Measurements from ENCODE around the gene FAH.

The FAH gene

GRCh38 chr15:80152896-80153876 lies at the start of gene FAH:
TSS of gene FAH (plus strand) at chr15:80152999. CDS start at chr15:80153055, 56 bp downstream.
- no peak for DNase-seq (ENCODE audit: extremely low spot score)
- ChIA-PET POLR2A (no interaction called here), CTCF (interaction anchor here (1.0 to 1.6 kb wide), 3 partner anchors 10 to 813 kb away, joined by 3 read pairs; no protein-coding TSS in a partner anchor)
- TF ChIP-seq, protein P1, sequence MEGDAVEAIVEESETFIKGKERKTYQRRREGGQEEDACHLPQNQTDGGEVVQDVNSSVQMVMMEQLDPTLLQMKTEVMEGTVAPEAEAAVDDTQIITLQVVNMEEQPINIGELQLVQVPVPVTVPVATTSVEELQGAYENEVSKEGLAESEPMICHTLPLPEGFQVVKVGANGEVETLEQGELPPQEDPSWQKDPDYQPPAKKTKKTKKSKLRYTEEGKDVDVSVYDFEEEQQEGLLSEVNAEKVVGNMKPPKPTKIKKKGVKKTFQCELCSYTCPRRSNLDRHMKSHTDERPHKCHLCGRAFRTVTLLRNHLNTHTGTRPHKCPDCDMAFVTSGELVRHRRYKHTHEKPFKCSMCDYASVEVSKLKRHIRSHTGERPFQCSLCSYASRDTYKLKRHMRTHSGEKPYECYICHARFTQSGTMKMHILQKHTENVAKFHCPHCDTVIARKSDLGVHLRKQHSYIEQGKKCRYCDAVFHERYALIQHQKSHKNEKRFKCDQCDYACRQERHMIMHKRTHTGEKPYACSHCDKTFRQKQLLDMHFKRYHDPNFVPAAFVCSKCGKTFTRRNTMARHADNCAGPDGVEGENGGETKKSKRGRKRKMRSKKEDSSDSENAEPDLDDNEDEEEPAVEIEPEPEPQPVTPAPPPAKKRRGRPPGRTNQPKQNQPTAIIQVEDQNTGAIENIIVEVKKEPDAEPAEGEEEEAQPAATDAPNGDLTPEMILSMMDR (IDR thresholded peaks at IDR 0.05; ENCODE audit: control extremely low read depth, extremely low read depth, low read depth, missing control alignments): no peak

- POLR2A ChIA-PET: no interaction called here
- no peak for DNase-seq (ENCODE audit: extremely low spot score)
- CTCF ChIA-PET: no interaction called here
- TF ChIP-seq, protein P1 (IDR thresholded peaks at IDR 0.05; ENCODE audit: control extremely low read depth, extremely low read depth, low read depth, missing control alignments): no peak
Observed at GRCh38 chr15:80105193-80105592, 47.6 kb upstream of the FAH start.

DNA sequence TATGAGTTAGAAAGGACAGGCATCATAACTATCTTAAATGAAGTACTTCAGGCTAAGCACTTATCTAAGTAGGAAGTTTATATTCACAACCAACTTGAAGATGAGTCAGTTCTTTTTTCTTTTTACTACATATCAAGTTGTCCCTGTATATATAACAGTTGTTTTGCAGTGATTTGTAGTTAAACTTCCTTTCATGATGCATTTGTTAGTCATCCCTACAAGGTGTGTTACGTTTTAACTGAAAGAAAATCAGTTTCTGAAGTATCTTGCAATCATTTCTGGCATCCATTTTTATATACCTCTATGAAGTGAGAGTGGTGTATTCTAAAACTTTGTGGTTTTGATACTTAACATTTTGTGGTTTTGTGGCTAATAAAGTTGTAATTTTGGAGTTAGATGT lies 47.2 kb upstream of the FAH start:
- ChIA-PET CTCF (no interaction called here), POLR2A (no interaction called here)
- DNase-seq (ENCODE audit: extremely low spot score): no peak
- TF ChIP-seq, protein P1 (IDR thresholded peaks at IDR 0.05; ENCODE audit: control extremely low read depth, extremely low read depth, low read depth, missing control alignments): no peak

DNA sequence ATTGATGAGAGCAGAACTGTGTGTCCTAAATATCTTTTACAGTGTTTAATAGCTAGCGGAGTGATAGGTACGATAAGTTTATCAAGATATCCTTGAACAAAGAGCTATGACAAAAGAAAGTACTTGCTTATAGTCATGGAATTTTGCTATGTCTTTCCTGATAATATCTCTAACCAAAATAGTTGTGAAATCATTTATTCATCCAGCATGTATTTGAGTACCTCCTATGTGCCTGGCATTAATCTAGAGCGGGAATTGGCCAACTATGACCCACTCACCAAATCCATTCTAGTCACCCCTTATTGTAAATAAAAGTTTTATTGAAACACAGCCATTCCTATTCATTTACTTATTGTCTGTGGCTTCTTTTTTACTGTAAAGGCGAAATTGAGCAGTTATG lies 46.7 kb upstream of the FAH start:
- CTCF ChIA-PET: no interaction called here
- no peak for DNase-seq (ENCODE audit: extremely low spot score)
- POLR2A ChIA-PET: no interaction called here
- TF ChIP-seq, protein P1 (IDR thresholded peaks at IDR 0.05; ENCODE audit: control extremely low read depth, extremely low read depth, low read depth, missing control alignments): no peak

DNA sequence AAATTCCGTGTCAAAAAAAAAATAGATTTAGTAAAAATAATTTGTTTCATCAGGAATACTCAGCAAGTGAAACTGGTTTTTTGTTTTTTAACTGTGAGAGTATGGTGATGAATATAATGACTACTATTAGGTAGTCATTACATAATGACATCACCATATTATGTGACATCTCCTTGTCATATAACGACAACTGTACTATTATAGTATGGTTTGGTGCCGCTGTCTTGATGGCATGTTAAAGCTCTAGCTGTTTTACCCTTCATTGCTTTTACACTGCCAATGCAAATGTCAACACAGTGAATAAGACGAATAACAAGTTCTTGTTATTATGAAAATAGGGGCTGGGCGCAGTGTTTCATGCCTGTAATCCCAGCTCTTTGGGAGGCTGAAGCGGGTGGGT lies 45.6 kb upstream of the FAH start:
- ChIA-PET POLR2A (no interaction called here), CTCF (interaction anchor here (1.1 to 1.2 kb wide), 2 partner anchors 9 to 17 kb away, joined by 4 to 5 read pairs; no protein-coding TSS in a partner anchor)
- DNase-seq (ENCODE audit: extremely low spot score): no peak
- TF ChIP-seq, protein P1 (IDR thresholded peaks at IDR 0.05; ENCODE audit: control extremely low read depth, extremely low read depth, low read depth, missing control alignments): no peak

- no peak for DNase-seq (ENCODE audit: extremely low spot score)
- TF ChIP-seq, protein P1 (IDR thresholded peaks at IDR 0.05; ENCODE audit: control extremely low read depth, extremely low read depth, low read depth, missing control alignments): no peak
- ChIA-PET CTCF (interaction anchor here (1.1 to 1.2 kb wide), 2 partner anchors 10 to 17 kb away, joined by 4 to 5 read pairs; no protein-coding TSS in a partner anchor), POLR2A (no interaction called here)
Observed at GRCh38 chr15:80107774-80108173, 45.0 kb upstream of the FAH start.
